ENCODE results near the gene STX11.

STX11 gene

DNA sequence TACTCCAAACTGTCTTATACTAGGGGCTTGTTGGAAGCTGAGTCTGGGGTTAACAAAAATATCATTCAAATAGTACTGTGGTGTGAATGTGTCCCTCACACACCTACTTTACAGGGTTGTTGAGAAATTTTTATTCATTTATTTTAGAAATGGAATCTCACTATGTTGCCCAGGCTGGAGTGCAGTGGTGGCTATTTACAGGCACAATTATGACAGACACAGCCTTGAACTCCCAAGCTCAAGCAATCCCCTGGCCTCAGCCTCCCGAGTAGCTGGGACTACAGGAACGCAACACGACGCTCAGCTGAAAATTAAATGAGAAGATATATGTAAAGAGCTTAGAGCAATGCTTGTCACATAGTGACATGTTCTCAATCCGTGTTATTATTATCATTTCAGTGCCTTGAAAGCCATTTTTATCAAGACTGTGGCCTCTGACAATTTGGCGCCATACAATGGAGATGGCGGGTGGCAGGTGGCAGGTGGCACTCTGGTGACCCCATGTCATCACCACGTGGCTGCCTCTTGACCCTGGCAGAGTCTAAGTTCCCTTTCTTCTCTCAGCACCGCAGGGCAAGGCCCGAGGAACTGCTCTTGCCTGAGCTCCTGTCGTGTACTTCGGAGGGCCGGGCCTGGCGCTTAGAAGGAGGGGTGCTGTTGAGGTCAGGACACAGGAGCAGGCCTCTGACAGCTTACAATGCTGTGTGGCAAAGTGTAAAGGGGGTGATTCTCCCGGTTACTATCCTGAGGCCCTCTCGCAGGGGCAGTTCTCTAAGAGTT is 64.5 kb downstream of the STX11 start:
- no peak for TF ChIP-seq CTCF (IDR thresholded peaks at IDR 0.05; ENCODE audit: low read depth, low read length, missing control alignments)
- no peak for DNase-seq (ENCODE audit: low read depth)
- H3K4me3 ChIP-seq (ENCODE audit: low read depth, low read length), result peak overlapping the region; percentile 82; the same call in 1 of the 2 replicates

DNA sequence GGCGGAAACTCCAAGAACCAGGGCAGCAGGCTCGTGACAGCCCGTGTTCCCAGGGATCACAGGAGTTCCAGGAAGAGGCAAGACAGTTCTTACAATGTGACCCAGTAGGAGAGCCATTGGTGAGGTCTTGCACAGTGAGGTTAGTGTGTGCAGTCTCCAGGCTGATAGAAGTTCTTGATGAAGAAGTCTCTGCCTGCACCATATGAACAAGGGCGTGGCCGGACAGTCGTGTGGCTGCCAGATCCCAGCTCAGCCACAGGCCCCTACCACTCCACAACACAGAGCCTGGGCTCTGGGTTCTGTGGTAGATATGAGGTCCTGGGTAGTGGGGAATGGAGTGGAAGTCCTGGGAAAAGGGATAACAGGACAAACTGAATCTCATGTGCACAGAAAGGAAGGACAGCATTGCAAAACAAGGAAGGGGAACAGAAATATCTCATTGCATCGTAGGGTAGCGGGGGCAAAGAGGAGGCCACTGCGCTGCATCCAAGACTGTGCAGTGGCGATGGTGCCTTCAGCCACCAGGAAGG is 65.2 kb downstream of the STX11 start:
- no peak for TF ChIP-seq CTCF (IDR thresholded peaks at IDR 0.05; ENCODE audit: low read depth, low read length, missing control alignments)
- DNase-seq (ENCODE audit: low read depth), result peak; percentile 21
- H3K4me3 ChIP-seq (ENCODE audit: low read depth, low read length), result peak overlapping the region; percentile 82

DNA sequence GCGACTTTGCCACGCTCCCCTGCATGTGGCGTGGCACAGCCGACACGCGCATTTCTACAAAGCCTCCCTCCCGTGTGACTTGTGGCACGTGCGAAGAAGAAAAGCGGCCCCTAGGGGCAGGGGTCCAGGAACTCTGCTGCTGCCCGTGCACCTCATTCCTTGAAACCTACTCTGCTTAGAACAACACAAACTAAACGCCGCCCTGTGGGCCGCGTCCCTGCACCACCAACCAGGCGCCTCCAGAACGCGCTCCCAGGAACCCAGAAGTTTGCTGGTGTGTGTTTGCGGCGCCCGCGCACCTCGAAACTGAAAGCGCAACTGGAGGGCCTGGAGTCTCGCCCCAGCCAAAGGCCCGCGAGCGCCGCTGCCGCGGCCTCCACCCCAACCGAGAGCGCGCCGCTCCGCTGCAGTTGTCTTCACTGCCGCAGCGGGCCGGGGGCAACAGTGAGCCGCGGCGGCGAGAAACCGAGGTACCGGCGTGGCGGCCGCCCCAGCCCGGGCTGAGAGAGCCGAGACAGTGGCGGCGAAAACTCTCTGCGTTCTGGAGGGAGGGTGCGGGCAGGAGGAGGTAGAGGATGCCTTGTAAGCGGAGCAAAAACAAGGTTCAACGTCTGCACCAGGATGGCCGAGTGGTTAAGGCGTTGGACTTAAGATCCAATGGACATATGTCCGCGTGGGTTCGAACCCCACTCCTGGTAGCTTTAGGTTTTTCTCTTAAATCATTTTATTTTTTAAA is 65.8 kb downstream of the STX11 start:
- H3K4me3 ChIP-seq (ENCODE audit: low read depth, low read length), result peak overlapping the region; percentile 82
- peak; percentile 73 for TF ChIP-seq CTCF (IDR thresholded peaks at IDR 0.05; ENCODE audit: low read depth, low read length, missing control alignments)
- DNase-seq (ENCODE audit: low read depth), result peak; percentile 84

DNA sequence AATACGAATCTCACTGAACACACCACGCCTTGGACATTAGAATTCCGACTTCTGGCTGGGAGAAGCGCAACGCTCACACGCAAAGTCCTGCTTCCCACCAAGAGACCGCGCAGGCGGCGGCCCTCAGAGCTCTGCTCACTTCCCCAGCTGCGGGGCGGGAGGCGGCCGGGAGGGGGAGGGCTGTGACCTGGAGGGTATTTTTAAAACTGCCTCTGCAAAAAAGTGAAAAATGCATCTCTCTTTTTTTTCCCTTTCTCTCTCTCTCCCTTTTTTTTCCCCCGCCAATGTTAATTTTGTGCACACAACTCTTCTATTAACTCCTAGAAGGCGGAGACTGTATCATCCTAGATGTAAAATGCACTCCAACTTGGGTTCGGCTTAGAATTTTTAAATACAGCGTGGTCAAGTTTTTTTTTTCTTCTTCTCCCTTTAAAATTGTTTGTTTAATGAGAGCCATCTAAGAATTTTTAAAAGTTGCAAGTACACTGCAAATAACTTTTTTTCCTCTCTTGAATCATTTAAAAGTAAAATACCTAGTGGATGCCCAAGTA is 66.4 kb downstream of the STX11 start:
- peak; percentile 35 for TF ChIP-seq CTCF (IDR thresholded peaks at IDR 0.05; ENCODE audit: low read depth, low read length, missing control alignments)
- no peak for DNase-seq (ENCODE audit: low read depth)
- peak overlapping the region; percentile 82 for H3K4me3 ChIP-seq (ENCODE audit: low read depth, low read length)

GRCh38 chr6:144217264-144217663 is 66.9 kb downstream of the STX11 start:
- no peak for TF ChIP-seq CTCF (IDR thresholded peaks at IDR 0.05; ENCODE audit: low read depth, low read length, missing control alignments)
- DNase-seq (ENCODE audit: low read depth), result no peak
- H3K4me3 ChIP-seq (ENCODE audit: low read depth, low read length), result no peak overlapping the region

DNA sequence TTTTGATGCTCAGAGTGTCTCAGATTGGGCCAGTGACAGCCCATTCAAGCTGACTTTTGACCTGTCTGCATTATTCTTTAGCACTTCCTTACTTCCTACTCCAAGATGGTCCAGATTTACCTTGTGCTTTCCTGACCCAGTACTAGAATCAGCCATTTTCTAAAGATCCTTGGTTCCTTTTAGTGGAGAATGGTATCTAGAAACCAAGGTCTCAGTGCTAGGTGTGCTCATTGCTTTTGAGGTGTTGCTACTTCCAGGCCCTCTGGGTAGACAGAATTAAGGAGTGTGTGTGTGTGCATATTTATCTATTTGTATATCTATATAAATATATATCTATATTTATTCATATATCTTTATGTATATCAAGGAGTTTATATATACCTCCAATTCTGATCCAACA is 67.5 kb downstream of the STX11 start:
- no peak for DNase-seq (ENCODE audit: low read depth)
- no peak overlapping the region for H3K4me3 ChIP-seq (ENCODE audit: low read depth, low read length)
- no peak for TF ChIP-seq CTCF (IDR thresholded peaks at IDR 0.05; ENCODE audit: low read depth, low read length, missing control alignments)
